GM23338 (cell line): ENCODE measurements around the gene THRB. TPM values are rescaled to one million over a fixed set of nuclear protein-coding genes. Genes with fewer than 3 reads are reported as not detected.

Experiments
- CREB1 ChIP-seq: fragments of 250-450 bp; sonication (Bioruptor Pico); IDR thresholded peaks from 2 replicates; pipeline ENCODE4 v1.5.0; 2020; ENCODE audit warnings: low read depth, mild to moderate bottlenecking, moderate library complexity
- EZH2phosphoT487 ChIP-seq: fragments of 200-600 bp; sonication (generic); IDR thresholded peaks from one replicate; pipeline ENCODE4 v1.8.1; 2018; ENCODE audit warnings: antibody characterized with exemption; ENCODE audit not compliant: unreplicated experiment
- NANOG ChIP-seq: IDR thresholded peaks from 2 replicates; pipeline ENCODE4 v1.6.1; 2016; ENCODE audit warnings: antibody characterized with exemption, borderline replicate concordance
- POLR2AphosphoS5 ChIP-seq: IDR thresholded peaks from 2 replicates; pipeline ENCODE4 v1.6.1; 2016; ENCODE audit warnings: antibody characterized with exemption, low read depth
- ZNF114 ChIP-seq: fragments of 250-450 bp; sonication (Bioruptor Pico); IDR thresholded peaks from 2 replicates; pipeline ENCODE4 v1.5.0; 2020; ENCODE audit warnings: mild to moderate bottlenecking, moderate library complexity
- ZNF331 ChIP-seq: fragments of 250-450 bp; sonication (Bioruptor Pico); IDR thresholded peaks from 2 replicates; pipeline ENCODE4 v1.5.0; 2020; ENCODE audit warnings: low read depth, mild to moderate bottlenecking, moderate library complexity
- polyA plus RNA-seq: library from polyadenylated mRNA; unstranded; fragments of >200 nt; fragmentation: Nextera tagmentation; extraction: Ambion mirVana; gene quantifications from 2 replicates; pipeline ENCODE4 v1.2.1, GENCODE V29; 2016
- total RNA-seq: library from RNA; depleted of rRNA; stranded (reverse); fragments of >200 nt; shearing (Covaris generic); gene quantifications from 2 replicates; pipeline ENCODE4 v1.2.3, GENCODE V29; 2014
- TF ChIP-seq, protein P1 (sequence below): fragments of 250-450 bp; sonication (Bioruptor Pico); IDR thresholded peaks from 2 replicates; pipeline ENCODE4 v1.5.0; 2020; ENCODE audit warnings: mild to moderate bottlenecking, moderate library complexity
- TF ChIP-seq, protein P2 (sequence below), 2 experiments: fragments of 200-600 bp in 1 of 2; sonication (generic) in 1 of 2; conservative IDR thresholded peaks; 2 replicates each; pipeline versions ENCODE4 v1.5.1 to v1.6.1; 2016 to 2017; ENCODE audit warnings: antibody characterized with exemption in 2 of 2, low read depth in 2 of 2, mild to moderate bottlenecking in 2 of 2, moderate library complexity in 1 of 2
- TF ChIP-seq, protein P3 (sequence below): IDR thresholded peaks from 2 replicates; pipeline ENCODE4 v1.6.1; 2016; ENCODE audit warnings: antibody characterized with exemption

Gene THRB
- total and polyA plus RNA-seq, 2 experiments from 2014 or later, result 1.7 to 3.2 TPM

DNA sequence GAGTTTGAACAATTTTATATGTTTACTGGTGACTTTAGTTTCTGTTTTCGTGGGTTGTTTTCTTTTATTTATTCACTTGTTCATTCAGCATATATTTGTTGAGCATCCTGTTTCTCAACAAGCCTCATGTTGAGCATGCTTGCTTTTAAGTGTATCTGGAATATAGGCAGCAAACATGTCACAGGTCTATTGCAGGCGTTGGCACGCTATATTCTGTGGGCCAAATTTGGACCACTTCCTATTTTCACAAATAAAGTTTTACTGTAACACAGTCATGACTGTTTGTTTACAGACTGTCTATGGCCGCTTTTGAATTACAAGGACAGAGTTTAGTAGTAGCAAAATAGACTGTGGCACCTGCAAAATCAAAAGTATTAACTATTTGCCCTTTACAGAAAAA is 89.6 kb downstream of the THRB start (continued):
- TF ChIP-seq, protein P1, sequence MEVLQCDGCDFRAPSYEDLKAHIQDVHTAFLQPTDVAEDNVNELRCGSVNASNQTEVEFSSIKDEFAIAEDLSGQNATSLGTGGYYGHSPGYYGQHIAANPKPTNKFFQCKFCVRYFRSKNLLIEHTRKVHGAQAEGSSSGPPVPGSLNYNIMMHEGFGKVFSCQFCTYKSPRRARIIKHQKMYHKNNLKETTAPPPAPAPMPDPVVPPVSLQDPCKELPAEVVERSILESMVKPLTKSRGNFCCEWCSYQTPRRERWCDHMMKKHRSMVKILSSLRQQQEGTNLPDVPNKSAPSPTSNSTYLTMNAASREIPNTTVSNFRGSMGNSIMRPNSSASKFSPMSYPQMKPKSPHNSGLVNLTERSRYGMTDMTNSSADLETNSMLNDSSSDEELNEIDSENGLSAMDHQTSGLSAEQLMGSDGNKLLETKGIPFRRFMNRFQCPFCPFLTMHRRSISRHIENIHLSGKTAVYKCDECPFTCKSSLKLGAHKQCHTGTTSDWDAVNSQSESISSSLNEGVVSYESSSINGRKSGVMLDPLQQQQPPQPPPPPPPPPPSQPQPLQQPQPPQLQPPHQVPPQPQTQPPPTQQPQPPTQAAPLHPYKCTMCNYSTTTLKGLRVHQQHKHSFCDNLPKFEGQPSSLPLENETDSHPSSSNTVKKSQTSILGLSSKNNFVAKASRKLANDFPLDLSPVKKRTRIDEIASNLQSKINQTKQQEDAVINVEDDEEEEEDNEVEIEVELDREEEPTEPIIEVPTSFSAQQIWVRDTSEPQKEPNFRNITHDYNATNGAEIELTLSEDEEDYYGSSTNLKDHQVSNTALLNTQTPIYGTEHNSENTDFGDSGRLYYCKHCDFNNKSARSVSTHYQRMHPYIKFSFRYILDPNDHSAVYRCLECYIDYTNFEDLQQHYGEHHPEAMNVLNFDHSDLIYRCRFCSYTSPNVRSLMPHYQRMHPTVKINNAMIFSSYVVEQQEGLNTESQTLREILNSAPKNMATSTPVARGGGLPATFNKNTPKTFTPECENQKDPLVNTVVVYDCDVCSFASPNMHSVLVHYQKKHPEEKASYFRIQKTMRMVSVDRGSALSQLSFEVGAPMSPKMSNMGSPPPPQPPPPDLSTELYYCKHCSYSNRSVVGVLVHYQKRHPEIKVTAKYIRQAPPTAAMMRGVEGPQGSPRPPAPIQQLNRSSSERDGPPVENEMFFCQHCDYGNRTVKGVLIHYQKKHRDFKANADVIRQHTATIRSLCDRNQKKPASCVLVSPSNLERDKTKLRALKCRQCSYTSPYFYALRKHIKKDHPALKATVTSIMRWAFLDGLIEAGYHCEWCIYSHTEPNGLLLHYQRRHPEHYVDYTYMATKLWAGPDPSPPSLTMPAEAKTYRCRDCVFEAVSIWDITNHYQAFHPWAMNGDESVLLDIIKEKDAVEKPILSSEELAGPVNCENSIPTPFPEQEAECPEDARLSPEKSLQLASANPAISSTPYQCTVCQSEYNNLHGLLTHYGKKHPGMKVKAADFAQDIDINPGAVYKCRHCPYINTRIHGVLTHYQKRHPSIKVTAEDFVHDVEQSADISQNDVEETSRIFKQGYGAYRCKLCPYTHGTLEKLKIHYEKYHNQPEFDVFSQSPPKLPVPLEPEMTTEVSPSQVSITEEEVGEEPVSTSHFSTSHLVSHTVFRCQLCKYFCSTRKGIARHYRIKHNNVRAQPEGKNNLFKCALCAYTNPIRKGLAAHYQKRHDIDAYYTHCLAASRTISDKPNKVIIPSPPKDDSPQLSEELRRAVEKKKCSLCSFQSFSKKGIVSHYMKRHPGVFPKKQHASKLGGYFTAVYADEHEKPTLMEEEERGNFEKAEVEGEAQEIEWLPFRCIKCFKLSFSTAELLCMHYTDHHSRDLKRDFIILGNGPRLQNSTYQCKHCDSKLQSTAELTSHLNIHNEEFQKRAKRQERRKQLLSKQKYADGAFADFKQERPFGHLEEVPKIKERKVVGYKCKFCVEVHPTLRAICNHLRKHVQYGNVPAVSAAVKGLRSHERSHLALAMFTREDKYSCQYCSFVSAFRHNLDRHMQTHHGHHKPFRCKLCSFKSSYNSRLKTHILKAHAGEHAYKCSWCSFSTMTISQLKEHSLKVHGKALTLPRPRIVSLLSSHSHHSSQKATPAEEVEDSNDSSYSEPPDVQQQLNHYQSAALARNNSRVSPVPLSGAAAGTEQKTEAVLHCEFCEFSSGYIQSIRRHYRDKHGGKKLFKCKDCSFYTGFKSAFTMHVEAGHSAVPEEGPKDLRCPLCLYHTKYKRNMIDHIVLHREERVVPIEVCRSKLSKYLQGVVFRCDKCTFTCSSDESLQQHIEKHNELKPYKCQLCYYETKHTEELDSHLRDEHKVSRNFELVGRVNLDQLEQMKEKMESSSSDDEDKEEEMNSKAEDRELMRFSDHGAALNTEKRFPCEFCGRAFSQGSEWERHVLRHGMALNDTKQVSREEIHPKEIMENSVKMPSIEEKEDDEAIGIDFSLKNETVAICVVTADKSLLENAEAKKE (CRISPR knock-in tag), result no peak
- TF ChIP-seq ZNF331 (CRISPR knock-in tag) (no peak), CREB1 (CRISPR knock-in tag) (no peak), EZH2phosphoT487 (no peak), ZNF114 (CRISPR knock-in tag) (no peak), POLR2AphosphoS5 (no peak), NANOG (no peak)
- TF ChIP-seq, protein P2, sequence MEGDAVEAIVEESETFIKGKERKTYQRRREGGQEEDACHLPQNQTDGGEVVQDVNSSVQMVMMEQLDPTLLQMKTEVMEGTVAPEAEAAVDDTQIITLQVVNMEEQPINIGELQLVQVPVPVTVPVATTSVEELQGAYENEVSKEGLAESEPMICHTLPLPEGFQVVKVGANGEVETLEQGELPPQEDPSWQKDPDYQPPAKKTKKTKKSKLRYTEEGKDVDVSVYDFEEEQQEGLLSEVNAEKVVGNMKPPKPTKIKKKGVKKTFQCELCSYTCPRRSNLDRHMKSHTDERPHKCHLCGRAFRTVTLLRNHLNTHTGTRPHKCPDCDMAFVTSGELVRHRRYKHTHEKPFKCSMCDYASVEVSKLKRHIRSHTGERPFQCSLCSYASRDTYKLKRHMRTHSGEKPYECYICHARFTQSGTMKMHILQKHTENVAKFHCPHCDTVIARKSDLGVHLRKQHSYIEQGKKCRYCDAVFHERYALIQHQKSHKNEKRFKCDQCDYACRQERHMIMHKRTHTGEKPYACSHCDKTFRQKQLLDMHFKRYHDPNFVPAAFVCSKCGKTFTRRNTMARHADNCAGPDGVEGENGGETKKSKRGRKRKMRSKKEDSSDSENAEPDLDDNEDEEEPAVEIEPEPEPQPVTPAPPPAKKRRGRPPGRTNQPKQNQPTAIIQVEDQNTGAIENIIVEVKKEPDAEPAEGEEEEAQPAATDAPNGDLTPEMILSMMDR (conservative IDR thresholded peaks at IDR 0.05; ENCODE audit: low read depth in 2 of 2), result no peak
- TF ChIP-seq, protein P3, sequence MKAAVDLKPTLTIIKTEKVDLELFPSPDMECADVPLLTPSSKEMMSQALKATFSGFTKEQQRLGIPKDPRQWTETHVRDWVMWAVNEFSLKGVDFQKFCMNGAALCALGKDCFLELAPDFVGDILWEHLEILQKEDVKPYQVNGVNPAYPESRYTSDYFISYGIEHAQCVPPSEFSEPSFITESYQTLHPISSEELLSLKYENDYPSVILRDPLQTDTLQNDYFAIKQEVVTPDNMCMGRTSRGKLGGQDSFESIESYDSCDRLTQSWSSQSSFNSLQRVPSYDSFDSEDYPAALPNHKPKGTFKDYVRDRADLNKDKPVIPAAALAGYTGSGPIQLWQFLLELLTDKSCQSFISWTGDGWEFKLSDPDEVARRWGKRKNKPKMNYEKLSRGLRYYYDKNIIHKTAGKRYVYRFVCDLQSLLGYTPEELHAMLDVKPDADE, result no peak
